Stomach (tissue), 9 donors: Measurements from ENCODE around the gene ATP11A. TPM values are rescaled to one million over a fixed set of nuclear protein-coding genes. Genes with fewer than 3 reads are reported as not detected.

ENCODE experiments used
- DNase-seq, 2 donors: peaks; one replicate each; pipeline versions ENCODE4 v3.0.0 to v3.0.0-alpha.2; 2013 to 2019
- H3K27ac ChIP-seq, 5 donors: fragments of 200-600 bp in 4 of 5; sonication (generic) in 4 of 5; one replicate each; pipeline ENCODE4 v1.5.1; 2013 to 2019; ENCODE audit warnings: mild to moderate bottlenecking in 1 of 5, moderate library complexity in 1 of 5
- H3K27me3 ChIP-seq, 3 donors: fragments of 200-600 bp; sonication (generic); one replicate each; pipeline ENCODE4 v1.5.1; 2017 to 2019; ENCODE audit warnings: mixed run types in 1 of 3
- H3K36me3 ChIP-seq, 4 donors: fragments of 200-600 bp; sonication (generic); 1 replicate in 3 of 4; 2 replicates in 1 of 4; pipeline ENCODE4 v1.5.1; 2016 to 2019
- H3K4me1 ChIP-seq, 4 donors: fragments of 200-600 bp; sonication (generic); one replicate each; pipeline ENCODE4 v1.5.1; 2016 to 2019
- H3K4me3 ChIP-seq, 4 donors: fragments of 200-600 bp; sonication (generic) in 3 of 4; one replicate each; pipeline ENCODE4 v1.5.1; 2016 to 2019; ENCODE audit warnings: mild to moderate bottlenecking in 1 of 4
- H3K9me3 ChIP-seq, 4 donors: fragments of 200-600 bp; sonication (generic); one replicate each; pipeline ENCODE4 v1.5.1; 2016 to 2019
- EP300 ChIP-seq: sonication (generic); formaldehyde crosslinking; IDR thresholded peaks from one replicate; pipeline ENCODE4 v1.6.1; 2017; ENCODE audit warnings: antibody characterized with exemption
- POLR2A ChIP-seq, 4 donors: fragments of 450-650 bp; IDR thresholded peaks; one replicate each; pipeline ENCODE4 v1.6.1; 2016; ENCODE audit warnings: antibody characterized with exemption in 4 of 4, control low read depth in 2 of 4, mild to moderate bottlenecking in 1 of 4, moderate library complexity in 1 of 4
- POLR2AphosphoS5 ChIP-seq, 3 donors: sonication (generic); formaldehyde crosslinking; IDR thresholded peaks; one replicate each; pipeline ENCODE4 v1.6.1; 2016; ENCODE audit warnings: antibody characterized with exemption in 3 of 3
- WGBS, 5 donors: extraction: QIAGEN DNeasy Blood & Tissue Kit in 3 of 5; methylation state at CpG; one replicate each; pipeline versions ENCODE4 v1.1.5 to v1.1.7; 2013 to 2018; 5-methylcytosine and 5-hydroxymethylcytosine counted together
- intact Hi-C: fragments of 100-400 bp; cut with DNase I; formaldehyde crosslinking; loops from one replicate; pipeline ENCODE4 v1.15.1; 2023; ENCODE audit warnings: low total_unique reads
- polyA plus RNA-seq, 3 donors: library from polyadenylated mRNA; stranded (reverse); fragments of 200-250 nt; gene quantifications; one replicate each; pipeline ENCODE4 v1.2.3, GENCODE V29; 2013
- total RNA-seq, 5 donors: library from RNA; depleted of rRNA; stranded (reverse); fragments of >200 nt; gene quantifications; one replicate each; pipeline versions ENCODE4 v1.1.0 to v1.2.3, GENCODE V29; 2014 to 2016
- TF ChIP-seq, protein P1 (sequence below), 7 experiments: fragments of 450-650 bp in 4 of 7; fragments of 200-600 bp in 3 of 7; sonication (generic) in 3 of 7; IDR thresholded peaks; one replicate each; pipeline ENCODE4 v1.5.1; 2016 to 2019; ENCODE audit warnings: antibody characterized with exemption in 7 of 7, control low read depth in 2 of 7, mild to moderate bottlenecking in 1 of 7
- donor health status: healthy with polysubstance abuse.
- donor health status: Bipolar disorder and iron deficiency.
- donor health status: healthy.

ATP11A gene
- total and polyA plus RNA-seq, 8 donors = 1.1 to 70.9 (median 12.3) TPM

DNA sequence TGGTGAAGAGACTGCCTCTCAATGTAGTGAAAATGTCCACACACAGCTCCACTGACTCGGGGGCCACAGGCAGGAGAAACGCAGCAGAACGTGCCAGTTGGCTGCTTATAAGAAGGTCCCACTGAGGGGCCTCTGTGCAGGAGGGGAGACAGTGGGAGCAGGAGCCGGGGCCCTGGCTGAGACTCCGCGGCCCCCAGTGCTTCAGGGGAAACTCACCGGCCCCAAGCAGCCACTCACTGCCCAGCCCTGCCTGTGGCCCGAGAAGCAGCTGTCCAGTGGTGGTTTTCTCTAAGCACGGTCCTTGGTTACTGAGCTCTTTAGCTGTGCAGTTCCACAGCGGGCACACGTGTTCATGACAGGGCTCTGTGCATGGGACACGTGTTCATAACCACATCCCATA, 187.2 kb downstream of the ATP11A start:
- WGBS, 5 donors = 81 to 93% (median 90%) methylated on average over 9 to 12 of the region's 12 CpGs
- DNase-seq = no peak
- intact Hi-C loops = loop anchor here (5.0 kb wide), 1 partner anchor 235 kb away; no protein-coding TSS in a partner anchor

DNA sequence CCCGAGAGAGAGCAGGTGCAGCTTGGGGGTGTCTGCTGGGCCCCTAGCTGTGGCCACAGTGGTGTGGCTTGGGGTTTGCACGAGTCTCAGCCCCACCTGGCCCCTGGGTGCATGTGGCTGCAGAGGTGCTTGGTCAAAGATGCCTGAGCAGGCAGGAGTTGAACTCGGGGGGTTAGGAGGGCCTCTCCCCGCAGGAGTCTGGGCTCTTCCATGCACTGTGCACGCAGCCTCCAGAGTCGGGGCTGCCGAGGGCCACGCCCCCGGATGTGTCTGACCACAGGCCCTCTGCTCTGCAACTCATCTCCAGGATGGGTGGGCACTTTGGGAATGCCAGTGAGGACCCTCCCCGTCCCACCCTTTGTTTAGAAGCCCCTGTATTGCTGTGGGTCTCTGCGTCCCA, 187.7 kb downstream of the ATP11A start:
- Histone ChIP-seq H3K27me3 (no peaks in the 10 kb centered on the region), H3K4me1 (peaks cover 0 to 12% (median 9%) of the 10 kb centered on the region in 4 donors), H3K9me3 (no peaks in the 10 kb centered on the region), H3K4me3 (no peak overlapping the region), H3K36me3 (peaks cover 9 to 70% (median 68%) of the 10 kb centered on the region in 4 donors), H3K27ac (no peak overlapping the region)
- 83 to 99% (median 89%) methylated on average over 9 to 11 of the region's 11 CpGs for WGBS, 5 donors
- TF ChIP-seq, protein P1, sequence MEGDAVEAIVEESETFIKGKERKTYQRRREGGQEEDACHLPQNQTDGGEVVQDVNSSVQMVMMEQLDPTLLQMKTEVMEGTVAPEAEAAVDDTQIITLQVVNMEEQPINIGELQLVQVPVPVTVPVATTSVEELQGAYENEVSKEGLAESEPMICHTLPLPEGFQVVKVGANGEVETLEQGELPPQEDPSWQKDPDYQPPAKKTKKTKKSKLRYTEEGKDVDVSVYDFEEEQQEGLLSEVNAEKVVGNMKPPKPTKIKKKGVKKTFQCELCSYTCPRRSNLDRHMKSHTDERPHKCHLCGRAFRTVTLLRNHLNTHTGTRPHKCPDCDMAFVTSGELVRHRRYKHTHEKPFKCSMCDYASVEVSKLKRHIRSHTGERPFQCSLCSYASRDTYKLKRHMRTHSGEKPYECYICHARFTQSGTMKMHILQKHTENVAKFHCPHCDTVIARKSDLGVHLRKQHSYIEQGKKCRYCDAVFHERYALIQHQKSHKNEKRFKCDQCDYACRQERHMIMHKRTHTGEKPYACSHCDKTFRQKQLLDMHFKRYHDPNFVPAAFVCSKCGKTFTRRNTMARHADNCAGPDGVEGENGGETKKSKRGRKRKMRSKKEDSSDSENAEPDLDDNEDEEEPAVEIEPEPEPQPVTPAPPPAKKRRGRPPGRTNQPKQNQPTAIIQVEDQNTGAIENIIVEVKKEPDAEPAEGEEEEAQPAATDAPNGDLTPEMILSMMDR (IDR thresholded peaks at IDR 0.05) = no peak
- no peak for TF ChIP-seq POLR2A (IDR thresholded peaks at IDR 0.05)
- TF ChIP-seq EP300 = no peak
- no peak for TF ChIP-seq POLR2AphosphoS5 (IDR thresholded peaks at IDR 0.05)
- DNase-seq = no peak
- intact Hi-C loops = loop anchor here (5.0 kb wide), 1 partner anchor 235 kb away; no protein-coding TSS in a partner anchor

More for the DNA sequence above, 187.2 kb downstream of the ATP11A start:
- Histone ChIP-seq H3K4me1 (peaks cover 0 to 12% (median 9%) of the 10 kb centered on the region in 4 donors), H3K27ac (no peak overlapping the region), H3K4me3 (no peak overlapping the region), H3K27me3 (no peaks in the 10 kb centered on the region), H3K9me3 (no peaks in the 10 kb centered on the region), H3K36me3 (peaks cover 5 to 65% (median 64%) of the 10 kb centered on the region in 4 donors)
- no peak for TF ChIP-seq EP300
- no peak for TF ChIP-seq POLR2A (IDR thresholded peaks at IDR 0.05)
- TF ChIP-seq, protein P1 (IDR thresholded peaks at IDR 0.05) = no peak

DNA sequence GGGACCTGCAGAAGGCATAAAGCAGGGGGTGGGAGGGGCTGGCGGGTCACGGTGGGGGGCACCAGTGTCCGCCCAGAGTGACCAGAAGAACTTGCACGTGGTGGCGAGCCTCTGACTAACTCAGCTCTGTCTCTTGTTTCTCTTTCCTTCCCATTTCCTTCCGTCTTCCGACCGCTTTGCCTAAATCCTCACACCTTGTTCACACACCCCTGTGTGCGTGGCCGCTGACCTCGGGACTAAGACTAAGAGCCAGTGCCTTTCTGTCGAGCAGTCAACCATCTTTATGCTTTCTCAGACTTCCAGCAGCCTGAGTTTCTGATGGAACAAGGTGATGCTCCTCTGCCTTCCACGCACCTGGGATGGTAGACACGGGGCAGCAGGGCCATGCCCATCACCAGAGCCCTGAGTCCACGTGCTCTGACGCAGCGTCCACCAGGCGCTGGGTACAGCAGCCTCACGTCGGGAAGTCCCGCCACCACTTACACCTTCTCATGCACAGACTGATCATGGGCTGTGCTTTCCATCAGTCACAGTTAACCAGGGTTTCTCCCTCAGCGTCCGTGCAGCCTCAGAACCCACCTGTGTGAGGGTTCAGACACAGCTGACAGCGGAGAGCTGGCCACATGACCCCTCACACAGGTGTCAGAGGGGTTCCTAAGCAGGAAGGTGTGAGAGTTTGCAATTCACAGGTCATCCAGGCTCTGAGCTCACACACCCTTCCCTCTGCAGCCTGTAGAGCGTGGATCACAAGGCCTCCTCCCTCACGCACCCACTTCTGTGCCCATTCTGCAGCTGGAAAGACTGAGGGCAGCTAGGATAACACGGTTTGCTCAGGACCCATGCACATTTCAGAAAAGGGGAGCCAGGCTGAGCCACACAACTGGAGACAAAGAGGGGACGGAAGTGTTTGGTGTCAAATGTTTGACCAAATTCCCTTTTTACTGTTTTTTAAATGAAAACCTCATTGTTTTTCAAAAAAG, 188.4 kb downstream of the ATP11A start:
- 93 to 96% (median 94%) methylated on average over 27 to 28 of the region's 28 CpGs for WGBS, 5 donors
- Histone ChIP-seq H3K4me1 (peaks cover 0 to 12% (median 9%) of the 10 kb centered on the region in 4 donors), H3K9me3 (no peaks in the 10 kb centered on the region), H3K27me3 (no peaks in the 10 kb centered on the region), H3K36me3 (peaks cover 9 to 77% (median 76%) of the 10 kb centered on the region in 4 donors), H3K27ac (no peak overlapping the region), H3K4me3 (no peak overlapping the region)
- TF ChIP-seq POLR2AphosphoS5 (IDR thresholded peaks at IDR 0.05) (no peak), POLR2A (IDR thresholded peaks at IDR 0.05) (no peak), EP300 (no peak)
- TF ChIP-seq, protein P1 (IDR thresholded peaks at IDR 0.05) = no peak
- DNase-seq = no peak
- intact Hi-C loops = loop anchor here (5.0 kb wide), 1 partner anchor 236 kb away; no protein-coding TSS in a partner anchor

DNA sequence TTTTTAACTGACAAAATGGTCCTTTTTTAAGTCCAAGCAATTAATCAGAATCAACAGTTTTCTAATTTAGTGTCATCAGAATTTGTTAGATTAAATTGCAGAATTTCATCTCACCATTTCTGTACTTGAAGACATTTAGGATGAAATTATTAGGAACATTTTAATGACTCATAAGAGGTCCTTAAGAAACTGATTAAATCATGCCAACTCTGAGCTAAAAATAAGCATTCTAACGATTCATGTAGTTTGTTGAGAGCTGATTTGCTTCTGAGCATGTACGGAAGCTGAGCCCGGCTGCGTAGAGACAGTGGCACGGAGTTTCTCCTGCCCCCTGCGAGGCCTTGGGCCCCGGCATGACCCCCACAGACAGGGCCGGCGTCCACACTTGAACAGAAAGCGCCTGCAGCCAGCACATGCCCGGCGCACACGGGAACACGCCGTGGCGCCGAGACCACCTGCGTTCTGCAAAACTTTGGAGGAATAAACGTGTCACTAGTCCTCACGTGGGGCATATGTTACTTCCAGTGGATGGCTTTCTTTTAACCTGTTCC, 189.5 kb downstream of the ATP11A start:
- Histone ChIP-seq H3K27ac (no peak overlapping the region), H3K27me3 (no peaks in the 10 kb centered on the region), H3K4me3 (no peak overlapping the region), H3K4me1 (peaks cover 0 to 7% (median 4%) of the 10 kb centered on the region in 4 donors), H3K36me3 (peaks cover 9 to 82% (median 80%) of the 10 kb centered on the region in 4 donors), H3K9me3 (no peaks in the 10 kb centered on the region)
- TF ChIP-seq POLR2AphosphoS5 (IDR thresholded peaks at IDR 0.05) (no peak), EP300 (no peak), POLR2A (IDR thresholded peaks at IDR 0.05) (no peak)
- TF ChIP-seq, protein P1 (IDR thresholded peaks at IDR 0.05) = no peak
- no peak for DNase-seq
- intact Hi-C loops = loop anchor here (5.0 kb wide), 1 partner anchor 237 kb away; no protein-coding TSS in a partner anchor
- WGBS, 5 donors = 78 to 88% (median 78%) methylated on average over 20 of the region's 20 CpGs
